Ectodermal cell (in vitro differentiated cells): ENCODE results near the gene NOS1AP.

Experiments
- H3K27ac ChIP-seq: 2 replicates; pipeline ENCODE4 v1.7.0; 2013; ENCODE audit warnings: mild to moderate bottlenecking, low read depth, low read length; ENCODE audit not compliant: insufficient read depth, poor library complexity, severe bottlenecking
- H3K27me3 ChIP-seq: 2 replicates; pipeline ENCODE4 v1.7.0; 2013; ENCODE audit warnings: mild to moderate bottlenecking, low read length; ENCODE audit not compliant: insufficient read depth, control insufficient read depth, poor library complexity, severe bottlenecking
- H3K36me3 ChIP-seq: one replicate; pipeline ENCODE4 v1.7.0; 2013; ENCODE audit warnings: low read length; ENCODE audit not compliant: control insufficient read depth, insufficient read depth
- H3K4me1 ChIP-seq: one replicate; pipeline ENCODE4 v1.7.0; 2013; ENCODE audit warnings: low read length; ENCODE audit not compliant: control insufficient read depth, insufficient read depth
- H3K4me3 ChIP-seq: 2 replicates; pipeline ENCODE4 v1.7.0; 2013; ENCODE audit warnings: low read depth, low read length, control low read depth; ENCODE audit not compliant: insufficient read depth
- H3K9me3 ChIP-seq: 2 replicates; pipeline ENCODE4 v1.7.0; 2013; ENCODE audit warnings: mild to moderate bottlenecking, low read length, moderate library complexity; ENCODE audit not compliant: control insufficient read depth
- WGBS, 2 experiments: methylation state at CpG; one replicate each; pipeline ENCODE4 v1.1.7; 2013; ENCODE audit warnings: missing lambda C conversion rate in 2 of 2; 5-methylcytosine and 5-hydroxymethylcytosine counted together

Gene NOS1AP

GRCh38 chr1:162189345-162189744 lies 119.9 kb downstream of the NOS1AP start:
- Histone ChIP-seq H3K4me3 (no peak overlapping the region), H3K27ac (no peak overlapping the region), H3K4me1 (peaks cover 44% of the 10 kb centered on the region), H3K9me3 (no peaks in the 10 kb centered on the region), H3K27me3 (no peaks in the 10 kb centered on the region), H3K36me3 (no peaks in the 10 kb centered on the region)
- WGBS, 2 experiments = 100% methylated on average over 1 of the region's 1 CpG

GRCh38 chr1:162191396-162192305 lies 122.2 kb downstream of the NOS1AP start:
- H3K4me1 ChIP-seq = peaks cover 40% of the 10 kb centered on the region
- no peaks in the 10 kb centered on the region for H3K27me3 ChIP-seq
- H3K9me3 ChIP-seq = no peaks in the 10 kb centered on the region
- H3K4me3 ChIP-seq = no peak overlapping the region
- 94 to 96% methylated on average over 1 to 3 of the region's 3 CpGs for whole genome bisulfite sequencing, 2 experiments
- H3K27ac ChIP-seq = no peak overlapping the region
- H3K36me3 ChIP-seq = no peaks in the 10 kb centered on the region

GRCh38 chr1:162192306-162192678 lies 122.8 kb downstream of the NOS1AP start:
- Histone ChIP-seq H3K27ac (no peak overlapping the region), H3K4me1 (peaks cover 40% of the 10 kb centered on the region), H3K36me3 (no peaks in the 10 kb centered on the region), H3K27me3 (no peaks in the 10 kb centered on the region), H3K4me3 (no peak overlapping the region), H3K9me3 (no peaks in the 10 kb centered on the region)

- H3K9me3 ChIP-seq = no peaks in the 10 kb centered on the region
- 94 to 96% methylated on average over 1 of the region's 1 CpG for WGBS, 2 experiments
- no peak overlapping the region for H3K27ac ChIP-seq
- H3K4me1 ChIP-seq = peaks cover 44% of the 10 kb centered on the region
- no peaks in the 10 kb centered on the region for H3K36me3 ChIP-seq
- no peak overlapping the region for H3K4me3 ChIP-seq
- H3K27me3 ChIP-seq = no peaks in the 10 kb centered on the region
Observed at GRCh38 chr1:162192763-162193162, 123.3 kb downstream of the NOS1AP start.

- 90 to 96% methylated on average over 2 of the region's 2 CpGs for WGBS, 2 experiments
- Histone ChIP-seq H3K27ac (no peak overlapping the region), H3K4me3 (no peak overlapping the region), H3K4me1 (peaks cover 49% of the 10 kb centered on the region), H3K27me3 (no peaks in the 10 kb centered on the region), H3K9me3 (no peaks in the 10 kb centered on the region), H3K36me3 (no peaks in the 10 kb centered on the region)
Observed at GRCh38 chr1:162193221-162193620, 123.7 kb downstream of the NOS1AP start.

- H3K27me3 ChIP-seq = no peaks in the 10 kb centered on the region
- H3K9me3 ChIP-seq = no peaks in the 10 kb centered on the region
- H3K36me3 ChIP-seq = no peaks in the 10 kb centered on the region
- H3K27ac ChIP-seq = no peak overlapping the region
- peaks cover 50% of the 10 kb centered on the region for H3K4me1 ChIP-seq
- H3K4me3 ChIP-seq = no peak overlapping the region
- WGBS, 2 experiments = 67 to 73% methylated on average over 3 of the region's 3 CpGs
Observed at GRCh38 chr1:162193815-162194214, 124.3 kb downstream of the NOS1AP start.

- Histone ChIP-seq H3K27me3 (no peaks in the 10 kb centered on the region), H3K36me3 (no peaks in the 10 kb centered on the region), H3K4me1 (peaks cover 46% of the 10 kb centered on the region), H3K4me3 (no peak overlapping the region), H3K27ac (no peak overlapping the region), H3K9me3 (no peaks in the 10 kb centered on the region)
- 95 to 97% methylated on average over 4 of the region's 4 CpGs for WGBS, 2 experiments
Observed at GRCh38 chr1:162195567-162195966, 126.1 kb downstream of the NOS1AP start.

- Histone ChIP-seq H3K4me1 (peaks cover 38% of the 10 kb centered on the region), H3K27ac (no peak overlapping the region), H3K9me3 (no peaks in the 10 kb centered on the region), H3K27me3 (no peaks in the 10 kb centered on the region), H3K4me3 (no peak overlapping the region), H3K36me3 (no peaks in the 10 kb centered on the region)
- WGBS, 2 experiments = 90 to 93% methylated on average over 4 of the region's 4 CpGs
Observed at GRCh38 chr1:162196387-162196786, 126.9 kb downstream of the NOS1AP start.

GRCh38 chr1:162197041-162197531 lies 127.6 kb downstream of the NOS1AP start:
- H3K36me3 ChIP-seq = no peaks in the 10 kb centered on the region
- no peaks in the 10 kb centered on the region for H3K27me3 ChIP-seq
- WGBS, 2 experiments = 93 to 94% methylated on average over 8 of the region's 8 CpGs
- no peaks in the 10 kb centered on the region for H3K9me3 ChIP-seq
- no peak overlapping the region for H3K4me3 ChIP-seq
- H3K27ac ChIP-seq = no peak overlapping the region
- H3K4me1 ChIP-seq = peaks cover 31% of the 10 kb centered on the region

GRCh38 chr1:162197615-162198421 lies 128.3 kb downstream of the NOS1AP start:
- 67 to 70% methylated on average over 13 of the region's 13 CpGs for WGBS, 2 experiments

More at GRCh38 chr1:162197615-162198421, 128.3 kb downstream of the NOS1AP start:
- Histone ChIP-seq H3K27me3 (no peaks in the 10 kb centered on the region), H3K27ac (no peak overlapping the region), H3K4me3 (no peak overlapping the region), H3K4me1 (peaks cover 26% of the 10 kb centered on the region), H3K36me3 (no peaks in the 10 kb centered on the region), H3K9me3 (no peaks in the 10 kb centered on the region)
